ENCODE data around the gene OIT3.

The OIT3 gene

DNA sequence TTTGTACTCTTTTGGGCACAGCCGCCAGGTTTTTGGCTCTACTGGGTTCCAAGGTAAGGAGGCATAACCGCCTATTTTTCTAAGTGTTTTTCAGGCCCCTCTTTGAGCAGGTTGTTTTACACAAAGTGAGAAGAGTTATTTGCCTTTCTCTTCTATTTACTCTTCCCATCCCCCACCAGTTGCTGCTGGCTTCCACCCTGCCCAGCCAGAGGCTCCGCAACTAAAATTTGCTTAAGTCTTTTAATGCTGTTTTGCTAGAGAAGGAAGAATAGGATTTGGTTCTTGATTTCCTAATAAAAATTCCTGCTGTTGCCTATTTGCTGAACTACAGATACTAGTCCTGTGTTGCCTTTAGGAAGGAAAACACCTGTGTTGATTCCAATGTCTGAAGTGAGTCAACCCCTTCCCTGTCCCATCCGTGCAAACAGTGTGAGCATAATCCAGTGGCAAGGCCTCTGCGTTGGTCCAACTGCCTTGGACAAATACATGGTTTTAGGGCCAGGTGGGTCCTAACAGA lies 59.2 kb downstream of the OIT3 start:
- no peak for DNase-seq

DNA sequence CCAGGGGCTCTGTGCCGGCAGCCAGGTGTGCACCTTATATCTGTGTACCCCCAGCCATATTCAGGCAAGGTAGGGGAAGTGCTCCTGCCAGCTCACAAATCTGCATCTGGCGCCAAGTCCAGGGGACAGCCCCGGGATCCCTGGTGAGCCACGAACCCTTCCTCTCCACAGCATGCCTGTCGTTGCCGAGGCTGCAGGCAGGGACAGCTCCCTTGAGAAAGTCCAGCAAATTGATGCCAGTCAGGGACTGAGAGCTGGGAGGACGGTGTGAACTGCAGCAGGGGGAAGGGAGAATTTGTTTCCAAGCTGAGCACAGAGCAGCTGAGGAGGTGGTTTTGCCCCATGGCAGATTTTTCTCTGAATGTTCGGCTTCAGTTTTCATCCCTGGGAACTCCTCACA lies 60.1 kb downstream of the OIT3 start:
- no peak for DNase-seq

DNA sequence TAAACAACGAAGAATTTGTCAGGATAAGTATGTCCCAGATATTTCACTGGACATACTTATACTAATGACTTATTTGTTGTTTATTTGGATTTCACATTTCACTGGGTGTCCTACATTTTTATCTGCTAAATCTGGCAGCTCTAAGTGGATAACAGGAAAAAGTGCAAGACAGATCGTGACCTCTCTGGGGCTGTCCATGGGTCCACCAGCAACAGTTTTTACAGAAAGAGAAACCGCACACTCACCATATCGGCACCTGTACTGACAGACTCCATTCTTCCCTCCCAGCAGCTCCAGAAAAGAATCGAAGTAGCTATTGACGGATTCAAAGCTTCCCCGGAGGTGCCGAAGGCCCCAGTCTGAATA lies 60.7 kb downstream of the OIT3 start:
- DNase-seq: no peak

DNA sequence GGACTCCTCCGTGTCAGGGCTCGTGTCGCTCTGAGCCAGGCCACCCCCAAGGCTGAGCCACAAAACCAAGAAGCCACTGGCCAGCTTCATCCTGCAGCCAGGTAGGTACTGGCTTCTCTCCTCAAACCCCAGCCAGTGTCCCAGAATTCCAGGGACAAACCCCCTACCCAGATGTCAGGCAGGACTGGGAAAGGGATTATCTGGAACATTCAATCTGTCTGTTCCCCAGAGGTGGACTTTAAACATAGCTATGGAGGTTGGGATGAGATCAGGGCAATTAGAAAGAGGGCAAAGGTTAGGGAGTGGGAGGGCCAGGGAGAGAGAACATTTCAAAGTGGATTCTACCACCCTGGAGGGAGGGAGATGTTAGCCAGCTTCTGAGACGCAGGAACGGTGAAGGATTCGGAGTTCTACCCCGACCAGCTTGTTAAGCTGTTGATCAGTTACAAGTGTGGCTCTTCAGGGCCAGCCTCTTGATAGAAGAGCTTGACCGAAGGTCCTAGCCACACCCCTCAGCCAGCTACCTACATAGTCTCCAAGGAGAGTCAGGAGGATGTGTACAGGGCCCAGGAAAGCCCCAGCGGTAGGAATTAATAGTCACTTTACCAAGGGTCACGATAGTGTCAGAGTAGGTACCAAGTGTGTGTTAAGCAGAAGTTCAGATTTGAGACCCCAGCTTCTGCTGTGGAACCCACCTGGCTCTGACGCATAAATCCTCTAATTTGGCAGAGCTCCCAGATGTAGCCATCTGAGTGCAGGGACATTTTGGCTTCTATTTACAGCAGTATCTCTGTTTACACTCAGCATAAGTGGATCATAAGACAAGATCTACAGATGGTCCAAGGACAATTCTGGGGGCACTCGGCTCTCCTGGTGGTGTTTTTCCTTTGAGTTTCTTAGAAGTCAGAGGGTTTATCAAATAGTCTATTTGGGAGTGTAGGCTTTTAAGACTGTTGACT lies 61.3 kb downstream of the OIT3 start, which contains the start of gene PLA2G12B:
Gene PLA2G12B, minus strand, starts transcription at position 211 of the 959 bp plus-strand sequence. Its CDS starts 121 bp downstream, at position 90.
- no peak for DNase-seq

DNA sequence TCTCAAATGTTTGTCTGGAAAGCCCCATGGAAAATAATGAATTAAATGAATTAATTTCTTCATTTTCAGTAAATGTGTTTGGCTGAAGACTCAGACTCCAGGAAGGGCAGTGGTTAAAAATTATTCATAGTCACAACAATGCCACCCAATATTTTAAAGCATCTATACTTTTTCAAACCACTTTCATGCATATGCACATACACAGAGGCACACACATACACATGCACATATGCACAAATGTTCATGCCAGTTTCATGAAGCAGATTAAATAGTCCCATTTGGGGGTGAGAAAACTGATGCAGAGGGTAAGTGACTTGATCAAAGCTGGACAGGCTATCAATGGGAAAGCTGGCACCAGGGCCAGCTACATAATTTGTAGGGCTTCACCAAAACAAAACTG lies 62.5 kb downstream of the OIT3 start:
- no peak for DNase-seq

GRCh38 chr10:72976886-72977285 lies 83.3 kb downstream of the OIT3 start:
- no peak for DNase-seq

- no peak for DNase-seq
Observed at GRCh38 chr10:72979709-72980108, 86.2 kb downstream of the OIT3 start.

GRCh38 chr10:72980348-72980747 lies 86.8 kb downstream of the OIT3 start:
- no peak for DNase-seq

DNA sequence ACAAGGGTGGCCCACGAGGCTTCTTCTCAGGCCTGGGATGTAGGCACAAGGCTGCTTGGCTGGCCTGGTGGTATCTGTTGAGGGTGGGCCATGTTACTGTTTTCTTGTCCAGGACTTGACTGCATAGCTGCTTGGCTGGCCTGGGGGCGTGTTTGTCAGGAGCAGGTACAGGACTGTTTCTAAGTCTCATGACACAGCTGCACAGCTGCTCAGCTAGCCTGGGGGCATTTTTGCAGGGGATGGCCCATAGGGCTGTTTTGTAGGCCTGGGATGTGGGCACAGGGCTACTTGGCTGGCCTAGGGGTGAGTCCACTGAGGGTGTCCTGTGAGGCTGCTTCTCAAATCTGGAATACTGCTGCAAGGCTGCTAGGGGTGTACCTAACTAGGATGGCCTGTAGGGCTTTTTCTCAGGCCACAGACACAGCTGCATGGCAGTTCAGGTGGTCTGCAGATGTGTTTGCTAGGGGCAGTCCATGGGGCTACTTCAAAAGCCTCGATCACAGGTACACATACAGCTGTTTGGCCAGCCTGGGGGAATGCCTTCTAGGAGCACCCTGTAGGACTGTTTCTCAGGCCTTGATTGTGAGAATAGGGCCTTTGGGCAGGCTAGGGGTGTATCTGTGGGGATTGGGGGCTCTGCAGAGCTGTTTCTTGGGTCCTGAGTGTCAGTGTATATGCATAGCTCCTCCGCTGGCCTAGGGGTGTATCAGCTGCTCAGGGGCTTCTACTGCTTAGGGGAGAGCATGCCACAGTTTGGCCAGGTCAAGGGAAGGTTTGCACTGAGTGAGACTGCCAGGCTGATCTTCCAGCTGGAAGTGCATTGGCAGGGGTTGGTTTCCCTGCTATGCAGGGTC lies 87.7 kb downstream of the OIT3 start:
- DNase-seq: no peak

DNA sequence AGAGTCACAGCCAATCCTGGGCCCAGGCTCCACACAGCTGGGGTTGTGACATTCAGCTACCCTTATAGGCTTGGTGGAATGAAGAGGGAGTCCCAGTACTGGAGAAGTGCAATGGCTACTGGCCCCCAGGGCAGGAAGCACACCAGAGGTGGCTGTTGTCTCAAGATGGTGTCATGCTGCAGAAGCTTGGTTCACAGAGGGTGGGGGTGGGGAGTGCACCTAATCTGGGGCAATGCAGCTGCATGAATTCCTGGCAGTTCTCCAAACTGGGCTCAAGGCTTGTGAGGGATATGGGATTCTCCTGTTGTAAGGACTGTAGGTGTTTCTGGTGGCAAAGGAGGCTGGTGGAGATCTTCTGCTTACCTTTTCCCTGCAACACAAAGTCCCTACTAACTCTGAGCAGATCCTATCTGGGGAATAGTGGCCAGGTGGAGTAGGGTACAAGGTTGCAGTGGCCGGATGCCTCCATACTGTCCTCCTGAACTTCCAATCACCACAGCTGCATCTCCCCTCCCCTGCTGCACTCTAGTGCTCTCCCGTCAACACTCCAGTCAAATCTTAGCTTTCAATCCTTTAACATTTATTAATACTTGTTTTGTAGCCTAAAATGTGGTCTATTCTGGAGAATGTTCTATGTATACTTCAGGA lies 88.5 kb downstream of the OIT3 start:
- DNase-seq: no peak
